Mesothelial cell of epicardium (in vitro differentiated cells): ENCODE results near the gene INF2. TPM values are rescaled to one million over a fixed set of nuclear protein-coding genes. Genes with fewer than 3 reads are reported as not detected.

Source experiments
- DNase-seq, 2 experiments: peaks; one replicate each; pipeline ENCODE4 v3.0.0; 2021; ENCODE audit warnings: low spot score in 2 of 2; ENCODE audit not compliant: unreplicated experiment in 2 of 2
- H3K27ac Mint-ChIP-seq: 2 replicates; pipeline ENCODE4 v1.8.0; 2021; ENCODE audit warnings: mixed read lengths
- H3K27me3 Mint-ChIP-seq: 2 replicates; pipeline ENCODE4 v1.8.0; 2021; ENCODE audit warnings: low read depth, mixed read lengths
- H3K36me3 Mint-ChIP-seq: 2 replicates; pipeline ENCODE4 v1.8.0; 2021; ENCODE audit warnings: mixed read lengths
- H3K4me1 Mint-ChIP-seq: 2 replicates; pipeline ENCODE4 v1.8.0; 2021; ENCODE audit warnings: mixed read lengths
- H3K4me3 Mint-ChIP-seq: 2 replicates; pipeline ENCODE4 v1.8.0; 2021; ENCODE audit warnings: mild to moderate bottlenecking, moderate library complexity, mixed read lengths
- H3K9me3 Mint-ChIP-seq: 2 replicates; pipeline ENCODE4 v1.8.0; 2021; ENCODE audit warnings: mixed read lengths
- CTCF ChIP-seq: fragments of 200-600 bp; sonication (generic); IDR thresholded peaks from one replicate; pipeline ENCODE4 v1.5.0; 2021; ENCODE audit warnings: antibody characterized with exemption; ENCODE audit not compliant: unreplicated experiment
- total RNA-seq: library from RNA; stranded (reverse); gene quantifications from 3 replicates; pipeline ENCODE4 v1.2.1, GENCODE V29; 2021

Gene INF2
- total RNA-seq, 1 donor from 2014 or later: 92.8 TPM

GRCh38 chr14:104688505-104689108, 811 bp upstream of the INF2 start:
- Mint-ChIP-seq H3K4me1 (peaks cover 40% of the 10 kb centered on the region), H3K27me3 (no peaks in the 10 kb centered on the region), H3K36me3 (no peaks in the 10 kb centered on the region), H3K4me3 (peak overlapping the region; percentile 65), H3K27ac (peak overlapping the region; percentile 84), H3K9me3 (no peaks in the 10 kb centered on the region)
- DNase-seq: no peak
- TF ChIP-seq CTCF: no peak

- no peaks in the 10 kb centered on the region for H3K9me3 Mint-ChIP-seq
- H3K4me3 Mint-ChIP-seq: peak overlapping the region; percentile 66
- TF ChIP-seq CTCF: no peak
- H3K36me3 Mint-ChIP-seq: no peaks in the 10 kb centered on the region
- no peaks in the 10 kb centered on the region for H3K27me3 Mint-ChIP-seq
- no peak for DNase-seq
- peaks cover 39% of the 10 kb centered on the region for H3K4me1 Mint-ChIP-seq
- no peak overlapping the region for H3K27ac Mint-ChIP-seq
Observed at GRCh38 chr14:104689881-104690711, 678 bp downstream of the INF2 start.

GRCh38 chr14:104690861-104691455, 1.5 kb downstream of the INF2 start:
- no peaks in the 10 kb centered on the region for H3K9me3 Mint-ChIP-seq
- no peak for DNase-seq
- H3K4me3 Mint-ChIP-seq: peak overlapping the region; percentile 66
- H3K27me3 Mint-ChIP-seq: no peaks in the 10 kb centered on the region
- peaks cover 2% of the 10 kb centered on the region for H3K36me3 Mint-ChIP-seq
- no peak for TF ChIP-seq CTCF
- H3K4me1 Mint-ChIP-seq: peaks cover 38% of the 10 kb centered on the region
- H3K27ac Mint-ChIP-seq: no peak overlapping the region

GRCh38 chr14:104691546-104692260, 2.3 kb downstream of the INF2 start:
- H3K4me1 Mint-ChIP-seq: peaks cover 38% of the 10 kb centered on the region
- no peak for DNase-seq
- no peak overlapping the region for H3K4me3 Mint-ChIP-seq
- H3K9me3 Mint-ChIP-seq: no peaks in the 10 kb centered on the region
- no peaks in the 10 kb centered on the region for H3K27me3 Mint-ChIP-seq
- peaks cover 4% of the 10 kb centered on the region for H3K36me3 Mint-ChIP-seq
- TF ChIP-seq CTCF: no peak
- H3K27ac Mint-ChIP-seq: no peak overlapping the region

- peaks cover 4% of the 10 kb centered on the region for H3K36me3 Mint-ChIP-seq
- no peak for DNase-seq
- H3K4me3 Mint-ChIP-seq: no peak overlapping the region
- H3K27ac Mint-ChIP-seq: no peak overlapping the region
- no peak for TF ChIP-seq CTCF
- peaks cover 36% of the 10 kb centered on the region for H3K4me1 Mint-ChIP-seq
- no peaks in the 10 kb centered on the region for H3K9me3 Mint-ChIP-seq
- H3K27me3 Mint-ChIP-seq: no peaks in the 10 kb centered on the region
Observed at GRCh38 chr14:104692261-104692938, 3.0 kb downstream of the INF2 start.
